ENCODE data around the gene PROSER2.

GRCh38 chr10:11882646-11883375, 59.7 kb downstream of the PROSER2 start:
- TF ChIP-seq CTCF (IDR thresholded peaks at IDR 0.05), result no peak
- no peak for TF ChIP-seq POLR2A (IDR thresholded peaks at IDR 0.05)
- no peak for TF ChIP-seq EP300 (IDR thresholded peaks at IDR 0.05)

Data from ovary (tissue), 3 donors.